Measurements from ENCODE around the gene LAPTM5. TPM values are rescaled to one million over a fixed set of nuclear protein-coding genes. Genes with fewer than 3 reads are reported as not detected.

LAPTM5 gene
- total and polyA plus RNA-seq, 2 of the 8 experiments (the other 6 are each of a cell fraction or from before 2014, with no cell fraction given), result 0.37 to 1.4 TPM

- TF ChIP-seq CHD7 (IDR thresholded peaks at IDR 0.05; ENCODE audit: insufficient replicate concordance, low read length) (no peak), GABPA (IDR thresholded peaks at IDR 0.05; ENCODE audit: borderline replicate concordance, insufficient read depth, low read length) (no peak), RXRA (IDR thresholded peaks at IDR 0.05; ENCODE audit: insufficient read depth, low read depth, low read length) (no peak), CBX5 (IDR thresholded peaks at IDR 0.05; ENCODE audit: low read depth, low read length) (no peak), SIRT6 (IDR thresholded peaks at IDR 0.05; ENCODE audit: low read length) (no peak), POLR2AphosphoS5 (IDR thresholded peaks at IDR 0.05; ENCODE audit: low read depth, low read length) (no peak), TCF12 (IDR thresholded peaks at IDR 0.05; ENCODE audit: low read depth, low read length) (no peak)
Measured at GRCh38 chr1:30704271-30704670, 53.3 kb downstream of the LAPTM5 start (continued).
